ENCODE data around the gene GPNMB.

GRCh38 chr7:23254051-23254681 lies 7.6 kb downstream of the GPNMB start:
- no peak for TF ChIP-seq CTCF (conservative IDR thresholded peaks at IDR 0.05)
- no peak for TF ChIP-seq ZFX (IDR thresholded peaks at IDR 0.05)
